GM21381 (cell line): ENCODE measurements around the gene CTSG.
A peak's percentile ranks its signal among the peaks of the same experiment; 100 is the strongest.
"Not testable (repeated sequence)": the region's sequence is repeated elsewhere in the genome, so short reads cannot be mapped to it uniquely, and the experiment has no call there.

Source experiments
- ATAC-seq: cut with Tn5 transposase; IDR thresholded peaks from one replicate; pipeline ENCODE4 v1.9.1; 2021; ENCODE audit warnings: mild to moderate bottlenecking, moderate library complexity; ENCODE audit not compliant: unreplicated experiment

Gene CTSG

GRCh38 chr14:24576182-24576581 is at the start of gene CTSG:
Gene CTSG (minus strand): TSS chr14:24576250. CDS start chr14:24576223, 27 bp downstream.
- no peak for ATAC-seq

GRCh38 chr14:24613747-24614146 is 37.7 kb upstream of the CTSG start:
- ATAC-seq = no peak

GRCh38 chr14:24613241-24613640 is 37.2 kb upstream of the CTSG start:
- no peak for ATAC-seq

GRCh38 chr14:24612196-24612595 is 36.1 kb upstream of the CTSG start:
- peak; percentile 35 for ATAC-seq

GRCh38 chr14:24609655-24610344 is 33.8 kb upstream of the CTSG start, which contains the start of gene GZMH:
Gene GZMH (minus strand): TSS chr14:24609685. CDS start chr14:24609613, 72 bp downstream.
- peak; percentile 48 for ATAC-seq

GRCh38 chr14:24607635-24608514 is 31.8 kb upstream of the CTSG start:
- ATAC-seq = no peak

- no peak for ATAC-seq
These were observed 31.0 kb upstream of the CTSG start for GRCh38 chr14:24607081-24607480.

GRCh38 chr14:24606297-24606696 is 30.2 kb upstream of the CTSG start:
- ATAC-seq = no peak

- peak; percentile 76 for ATAC-seq
These were observed 29.6 kb upstream of the CTSG start for GRCh38 chr14:24605435-24606190.

- no peak for ATAC-seq
These were observed 21.4 kb upstream of the CTSG start for GRCh38 chr14:24597403-24597802.

- no peak for ATAC-seq
These were observed 19.2 kb upstream of the CTSG start for GRCh38 chr14:24595073-24595808.

- ATAC-seq = not testable (repeated sequence)
These were observed 15.0 kb upstream of the CTSG start for GRCh38 chr14:24591004-24591403.

- not testable (repeated sequence) for ATAC-seq
These were observed 8.4 kb upstream of the CTSG start for GRCh38 chr14:24584402-24584801.

- ATAC-seq = no peak
These were observed 2.5 kb upstream of the CTSG start for GRCh38 chr14:24578558-24578957.

- ATAC-seq = no peak
These were observed 721 bp upstream of the CTSG start for GRCh38 chr14:24576771-24577170.

GRCh38 chr14:24574206-24574774 is 1.8 kb downstream of the CTSG start:
- no peak for ATAC-seq

GRCh38 chr14:24566318-24566717 is 9.7 kb downstream of the CTSG start:
- no peak for ATAC-seq

GRCh38 chr14:24565766-24566165 is 10.3 kb downstream of the CTSG start:
- no peak for ATAC-seq

GRCh38 chr14:24563505-24563904 is 12.5 kb downstream of the CTSG start:
- ATAC-seq = no peak

- no peak for ATAC-seq
These were observed 19.3 kb downstream of the CTSG start for GRCh38 chr14:24556756-24557155.
